Esophagus squamous epithelium (tissue), 4 donors: ENCODE results near the gene OR1F1.

Experiments
- CTCF ChIP-seq, 6 experiments: fragments of 450-650 bp in 4 of 6; fragments of 200-600 bp in 2 of 6; sonication (generic) in 2 of 6; IDR thresholded peaks; one replicate each; pipeline ENCODE4 v1.5.1; 2016 to 2019; ENCODE audit warnings: antibody characterized with exemption in 6 of 6, mild to moderate bottlenecking in 4 of 6, moderate library complexity in 4 of 6
- POLR2A ChIP-seq, 4 donors: fragments of 450-650 bp; IDR thresholded peaks; one replicate each; pipeline ENCODE4 v1.6.1; 2017; ENCODE audit warnings: antibody characterized with exemption in 4 of 4, mild to moderate bottlenecking in 4 of 4, moderate library complexity in 3 of 4

- TF ChIP-seq CTCF (IDR thresholded peaks at IDR 0.05): no peak
- no peak for TF ChIP-seq POLR2A (IDR thresholded peaks at IDR 0.05)
Measured at GRCh38 chr16:3242709-3243108, 54.7 kb downstream of the OR1F1 start.
